Activated B cell treated with CpG ODN at 0.5 μM for 24 hours (primary cell): ENCODE measurements around the gene LMO7. TPM values are rescaled to one million over a fixed set of nuclear protein-coding genes. Genes with fewer than 3 reads are reported as not detected.
"Not testable (repeated sequence)": the region's sequence is repeated elsewhere in the genome, so short reads cannot be mapped to it uniquely, and the experiment has no call there.

Experiments
- ATAC-seq: fragments of 200-7000 bp; cut with Tn5 transposase; one replicate; pipeline ENCODE4 v1.10.0; 2021; ENCODE audit warnings: low read depth, mild to moderate bottlenecking, moderate library complexity
- CTCF ChIA-PET: fragments of 350-600 bp; sonication (Branson Sonifier 250); formaldehyde crosslinking; loops from one replicate; lab custom pipeline; 2021; ENCODE audit warnings: antibody characterized with exemption; lab: Charles Lee
- POLR2A ChIA-PET: fragments of 350-600 bp; sonication (Branson Sonifier 250); formaldehyde crosslinking; loops from one replicate; lab custom pipeline; 2021; ENCODE audit warnings: antibody characterized with exemption; lab: Charles Lee
- DNase-seq: peaks from one replicate; pipeline ENCODE4 v3.0.0; 2022
- H3K27ac Mint-ChIP-seq: one replicate; pipeline ENCODE4 v1.8.0; 2020; ENCODE audit warnings: mixed read lengths
- H3K27me3 Mint-ChIP-seq: one replicate; pipeline ENCODE4 v1.8.0; 2021; ENCODE audit warnings: mixed read lengths
- H3K36me3 Mint-ChIP-seq: one replicate; pipeline ENCODE4 v1.8.0; 2021; ENCODE audit warnings: low read depth, mixed read lengths
- H3K4me1 Mint-ChIP-seq: one replicate; pipeline ENCODE4 v1.8.0; 2021; ENCODE audit warnings: mixed read lengths
- H3K4me3 Mint-ChIP-seq: one replicate; pipeline ENCODE4 v1.8.0; 2020; ENCODE audit warnings: mild to moderate bottlenecking, mixed read lengths
- H3K9me3 Mint-ChIP-seq: one replicate; pipeline ENCODE4 v1.8.0; 2020; ENCODE audit warnings: mixed read lengths
- CTCF ChIP-seq: fragments of 200-600 bp; IDR thresholded peaks from one replicate; pipeline ENCODE4 v1.8.0; 2022; ENCODE audit warnings: antibody characterized with exemption, mild to moderate bottlenecking
- intact Hi-C: fragments of 100-400 bp; cut with micrococcal nuclease; formaldehyde crosslinking; loops from one replicate; pipeline ENCODE4 v1.15.1; 2024
- total RNA-seq: library from RNA; stranded (reverse); gene quantifications from 2 replicates; pipeline ENCODE4 v1.2.3, GENCODE V29; 2022

The LMO7 gene
- total RNA-seq, 1 donor from 2014 or later = 19.5 TPM

DNA sequence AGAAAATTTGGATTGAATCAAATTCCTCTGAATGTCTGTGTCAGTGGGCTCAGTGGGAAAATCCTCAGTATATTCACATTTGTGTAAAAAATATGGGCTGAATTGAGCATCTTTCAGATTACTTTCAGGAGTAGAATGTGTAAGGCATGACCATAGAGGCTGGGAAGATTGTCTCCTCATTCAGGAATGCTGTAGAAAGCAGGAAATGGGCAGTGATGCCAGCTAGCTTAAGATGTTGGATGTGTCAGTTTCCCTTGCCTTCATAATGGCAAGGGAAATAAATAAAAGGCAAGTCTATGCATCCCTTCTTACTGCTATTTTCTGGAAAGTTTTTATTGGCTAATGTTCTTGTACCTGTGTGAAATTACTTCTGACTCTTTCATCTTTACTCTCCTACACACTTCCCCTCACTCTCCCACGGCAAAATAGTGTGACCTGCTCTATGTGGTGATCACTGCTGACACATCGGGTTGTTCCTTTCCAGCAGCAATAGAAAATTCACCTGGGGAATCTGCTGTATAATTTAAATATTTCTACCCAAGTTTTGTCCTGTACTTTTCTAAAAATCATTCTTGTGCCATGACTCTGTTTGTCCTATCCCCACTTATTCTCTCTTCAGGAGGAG, 103.2 kb downstream of the LMO7 start:
- no peak for TF ChIP-seq CTCF
- CTCF ChIA-PET = no interaction called here
- Mint-ChIP-seq H3K27ac (no peak overlapping the region), H3K9me3 (peaks cover 7% of the 10 kb centered on the region), H3K4me3 (no peak overlapping the region), H3K27me3 (no peaks in the 10 kb centered on the region), H3K36me3 (no peaks in the 10 kb centered on the region), H3K4me1 (no peaks in the 10 kb centered on the region)
- ATAC-seq (no peak), DNase-seq (no peak)
- POLR2A ChIA-PET = no interaction called here
- intact Hi-C loops = no loop called here

- Mint-ChIP-seq H3K4me1 (no peaks in the 10 kb centered on the region), H3K9me3 (peaks cover 9% of the 10 kb centered on the region), H3K27me3 (no peaks in the 10 kb centered on the region), H3K36me3 (no peaks in the 10 kb centered on the region), H3K4me3 (no peak overlapping the region), H3K27ac (no peak overlapping the region)
- DNase-seq (no peak), ATAC-seq (no peak)
- POLR2A ChIA-PET = no interaction called here
- TF ChIP-seq CTCF = no peak
- CTCF ChIA-PET = no interaction called here
- intact Hi-C loops = no loop called here
Observed at GRCh38 chr13:75740031-75740430, 103.9 kb downstream of the LMO7 start.

DNA sequence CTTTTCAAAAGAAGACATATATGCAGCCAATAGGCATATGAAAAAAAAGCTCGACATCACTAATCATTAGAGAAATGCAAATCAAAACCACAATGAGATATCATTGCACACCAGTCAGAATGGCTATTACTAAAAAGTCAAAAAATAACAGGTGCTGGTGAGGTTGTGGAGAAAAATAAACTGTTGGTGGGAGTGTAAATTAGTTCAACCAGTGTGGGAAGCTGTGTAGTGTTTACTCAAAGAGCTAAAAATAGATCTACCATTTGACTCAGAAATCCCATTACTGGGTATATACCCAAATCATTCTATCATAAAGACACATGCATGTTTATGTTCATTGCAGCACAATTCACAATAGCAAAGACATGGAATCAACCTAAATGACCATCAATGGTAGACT, 106.9 kb downstream of the LMO7 start:
- H3K27me3 Mint-ChIP-seq, POLR2A ChIA-PET, DNase-seq, ATAC-seq, H3K36me3 Mint-ChIP-seq, intact Hi-C loops, CTCF ChIA-PET, H3K4me1 Mint-ChIP-seq, H3K4me3 Mint-ChIP-seq, H3K27ac Mint-ChIP-seq: not testable (repeated sequence)
- H3K9me3 Mint-ChIP-seq = peaks cover 14% of the 10 kb centered on the region

- CTCF ChIA-PET = no interaction called here
- no peak overlapping the region for H3K4me3 Mint-ChIP-seq
- H3K9me3 Mint-ChIP-seq = peaks cover 14% of the 10 kb centered on the region
- no peaks in the 10 kb centered on the region for H3K27me3 Mint-ChIP-seq
- POLR2A ChIA-PET = no interaction called here
- no peak for TF ChIP-seq CTCF
- intact Hi-C loops = no loop called here
- no peak overlapping the region for H3K27ac Mint-ChIP-seq
- ATAC-seq (no peak), DNase-seq (no peak)
- no peaks in the 10 kb centered on the region for H3K36me3 Mint-ChIP-seq
- H3K4me1 Mint-ChIP-seq = no peaks in the 10 kb centered on the region
Observed at GRCh38 chr13:75744127-75744526, 108.0 kb downstream of the LMO7 start.

GRCh38 chr13:75745387-75745786, 109.3 kb downstream of the LMO7 start:
- H3K9me3 Mint-ChIP-seq = peaks cover 14% of the 10 kb centered on the region
- CTCF ChIA-PET = no interaction called here
- H3K27ac Mint-ChIP-seq = no peak overlapping the region
- no peaks in the 10 kb centered on the region for H3K4me1 Mint-ChIP-seq
- no peak overlapping the region for H3K4me3 Mint-ChIP-seq
- no peak for TF ChIP-seq CTCF
- ATAC-seq = no peak
- no peak for DNase-seq
- H3K27me3 Mint-ChIP-seq = no peaks in the 10 kb centered on the region
- POLR2A ChIA-PET = no interaction called here
- no peaks in the 10 kb centered on the region for H3K36me3 Mint-ChIP-seq
- intact Hi-C loops = no loop called here

DNA sequence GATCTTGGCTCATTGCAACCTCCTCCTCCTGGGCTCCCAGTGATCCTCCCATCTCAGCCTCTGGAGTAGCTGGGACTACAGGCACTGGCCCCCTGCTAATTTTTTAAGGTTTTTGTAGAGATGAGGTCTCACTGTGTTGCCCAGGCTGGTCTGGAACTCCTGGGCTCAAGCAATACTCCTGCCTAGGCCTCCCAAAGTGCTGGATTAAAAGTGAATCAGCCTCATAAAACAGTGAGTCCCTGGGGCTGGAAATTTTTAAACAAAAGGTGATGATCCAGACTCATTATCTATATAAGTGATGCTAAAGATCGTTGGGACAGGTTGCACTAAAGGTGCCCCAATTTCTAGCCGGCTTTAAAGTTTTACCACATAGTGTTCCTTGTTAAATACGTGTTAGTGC, 112.7 kb downstream of the LMO7 start:
- TF ChIP-seq CTCF = no peak
- no peak overlapping the region for H3K4me3 Mint-ChIP-seq
- POLR2A ChIA-PET = no interaction called here
- H3K9me3 Mint-ChIP-seq = peaks cover 15% of the 10 kb centered on the region
- intact Hi-C loops = no loop called here
- no peak overlapping the region for H3K27ac Mint-ChIP-seq
- H3K27me3 Mint-ChIP-seq = no peaks in the 10 kb centered on the region
- H3K36me3 Mint-ChIP-seq = peaks cover 10% of the 10 kb centered on the region
- CTCF ChIA-PET = no interaction called here
- ATAC-seq = no peak
- no peak for DNase-seq
- no peaks in the 10 kb centered on the region for H3K4me1 Mint-ChIP-seq
